CD4-positive, alpha-beta T cell treated with Interleukin-21 for 1 hour (primary cell): ENCODE measurements around the gene TINAGL1.

Experiments used
- DNase-seq: peaks from one replicate; pipeline ENCODE4 v3.0.0-alpha.2; 2020

The TINAGL1 gene

DNA sequence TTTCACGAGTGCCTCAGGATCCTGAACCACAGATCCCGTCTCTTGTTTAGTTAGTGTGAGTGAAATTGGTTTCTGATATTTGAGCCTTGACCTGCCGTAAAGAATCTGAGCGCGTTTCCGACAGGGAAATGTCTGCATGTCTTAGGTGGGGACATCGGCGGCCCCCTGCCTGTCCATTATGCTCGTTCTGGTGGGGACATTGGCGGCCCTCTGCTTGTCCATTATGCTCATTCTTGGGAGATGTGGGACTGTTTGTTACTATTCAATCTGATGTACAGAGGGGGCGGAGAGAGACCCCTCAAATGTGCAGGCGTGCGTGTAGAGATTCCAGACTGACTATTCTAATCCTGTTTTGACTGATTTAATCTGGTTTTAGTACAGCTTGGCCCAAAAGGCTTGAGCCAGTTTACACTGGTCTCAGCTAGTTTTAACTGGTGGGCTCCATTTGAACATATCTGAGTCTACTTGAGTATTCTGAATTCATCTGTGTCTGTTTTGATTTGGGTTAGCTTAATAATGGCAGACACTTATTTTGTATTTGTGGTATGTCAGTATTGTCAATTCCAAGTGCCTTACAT, 6.6 kb upstream of the TINAGL1 start:
- no peak for DNase-seq

DNA sequence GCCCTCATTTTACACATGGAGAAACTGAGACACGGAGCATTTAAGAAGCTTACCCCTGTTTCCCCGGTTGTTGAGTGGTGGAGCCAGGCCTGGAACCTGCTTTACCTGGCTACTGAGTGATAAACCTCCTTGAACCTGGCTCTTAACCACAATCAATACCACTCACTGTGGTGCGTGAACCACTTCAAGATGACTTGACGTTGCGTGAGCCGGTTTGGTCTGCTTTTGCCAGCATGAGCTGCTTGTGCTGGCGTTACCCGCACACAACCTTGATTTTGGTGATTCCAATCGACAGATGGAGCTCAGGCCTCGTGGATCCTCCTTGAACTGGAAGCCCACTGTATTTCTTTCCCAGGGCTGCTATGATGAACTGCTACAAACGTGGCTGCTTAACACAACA, 6.1 kb upstream of the TINAGL1 start:
- DNase-seq: no peak

DNA sequence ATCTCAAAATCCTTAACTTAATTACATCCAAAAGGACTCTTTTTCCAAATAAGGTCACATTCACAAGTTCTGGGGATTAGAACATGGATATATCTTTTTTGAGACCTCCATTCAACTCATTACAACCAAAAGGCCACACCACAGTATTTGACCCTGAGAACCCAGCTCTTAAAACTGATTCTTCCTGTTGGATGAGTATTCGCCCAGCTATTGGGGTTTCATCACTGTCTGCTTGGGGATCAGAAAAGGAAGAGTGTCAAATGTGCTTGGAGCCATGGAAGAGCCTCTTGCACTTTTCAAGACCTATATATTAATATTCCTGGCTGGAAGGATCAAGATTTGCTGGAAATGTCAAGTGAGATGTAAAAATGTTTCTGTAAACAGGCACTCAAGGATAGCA, 5.4 kb upstream of the TINAGL1 start:
- DNase-seq: no peak

DNA sequence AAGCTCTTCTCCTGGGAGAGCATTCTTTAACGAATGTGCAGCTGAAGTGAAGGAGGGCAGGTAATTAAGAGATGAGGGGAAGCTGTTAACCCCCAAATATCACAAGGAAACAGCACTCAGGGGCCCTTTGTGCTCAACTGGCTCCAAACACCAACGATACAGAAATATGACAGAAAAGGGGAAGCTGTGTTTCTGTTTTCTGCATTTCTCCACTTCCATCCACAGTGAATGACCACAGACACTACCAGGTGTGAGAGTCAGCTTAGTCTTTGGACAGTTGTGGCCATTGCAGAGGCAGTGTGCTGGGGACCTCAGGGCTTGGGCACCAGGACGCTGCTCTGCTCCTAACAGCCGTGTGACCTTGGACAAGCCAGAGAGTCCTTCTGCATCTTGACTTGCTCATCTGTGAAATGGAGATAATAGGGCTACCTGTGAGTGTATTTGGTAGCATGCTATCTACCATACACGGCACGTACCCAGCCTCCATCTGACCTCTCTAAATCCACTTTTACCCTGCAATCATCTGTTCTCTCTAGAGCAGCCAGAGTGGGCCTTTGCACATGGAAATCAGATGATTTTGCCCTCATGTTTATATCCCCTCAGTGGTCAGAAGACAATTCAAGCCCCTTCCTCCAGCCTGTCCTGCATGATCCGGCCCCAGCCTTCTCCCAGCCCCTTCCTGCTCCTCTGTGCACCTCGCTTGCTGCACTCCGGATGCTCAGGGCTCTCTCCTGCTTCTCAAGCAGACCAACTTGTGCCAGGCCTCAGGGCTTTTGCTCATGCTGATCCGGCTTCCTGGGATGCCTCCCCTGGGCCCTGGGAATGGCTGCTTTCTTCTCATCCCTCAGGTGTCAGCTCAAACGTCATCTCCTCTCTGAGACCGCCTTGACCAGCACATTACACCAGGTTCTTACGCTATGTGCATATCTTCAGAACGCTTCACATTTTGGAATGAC, 4.7 kb upstream of the TINAGL1 start:
- no peak for DNase-seq

DNA sequence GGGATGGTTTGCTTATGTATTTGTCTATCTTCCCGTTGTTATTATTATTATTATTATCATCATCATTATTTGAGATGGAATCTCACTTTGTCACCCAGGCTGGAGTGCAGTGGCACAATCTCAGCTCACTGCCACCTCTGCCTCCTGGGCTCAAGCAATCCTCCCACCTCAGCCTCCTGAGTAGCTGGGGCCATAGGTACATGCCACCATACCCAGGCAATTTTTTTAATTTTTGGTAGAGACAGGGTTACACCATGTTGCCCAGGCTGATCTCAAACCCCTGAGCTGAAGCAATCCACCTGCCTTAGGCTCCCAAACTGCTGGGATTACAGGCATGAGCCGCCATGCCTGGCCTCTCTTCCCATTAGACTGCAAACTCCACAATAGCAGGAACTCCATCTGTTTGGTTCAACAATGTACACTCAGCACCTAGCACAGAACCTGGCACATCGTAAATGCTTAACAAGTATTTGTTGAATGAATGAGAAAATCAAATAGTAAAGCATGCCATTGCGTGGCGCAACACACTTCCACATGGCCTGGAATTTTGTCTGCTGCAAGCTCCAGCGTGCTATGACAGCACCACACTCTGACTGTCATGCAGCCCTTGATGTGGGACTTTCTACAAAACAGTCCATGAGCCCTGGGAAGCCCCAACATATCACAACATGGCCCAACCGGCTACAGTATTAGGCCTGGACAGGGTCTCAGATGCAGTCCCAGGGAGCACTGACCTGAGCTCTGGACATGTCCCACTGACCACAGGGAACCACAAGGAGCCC, 3.8 kb upstream of the TINAGL1 start:
- no peak for DNase-seq

DNA sequence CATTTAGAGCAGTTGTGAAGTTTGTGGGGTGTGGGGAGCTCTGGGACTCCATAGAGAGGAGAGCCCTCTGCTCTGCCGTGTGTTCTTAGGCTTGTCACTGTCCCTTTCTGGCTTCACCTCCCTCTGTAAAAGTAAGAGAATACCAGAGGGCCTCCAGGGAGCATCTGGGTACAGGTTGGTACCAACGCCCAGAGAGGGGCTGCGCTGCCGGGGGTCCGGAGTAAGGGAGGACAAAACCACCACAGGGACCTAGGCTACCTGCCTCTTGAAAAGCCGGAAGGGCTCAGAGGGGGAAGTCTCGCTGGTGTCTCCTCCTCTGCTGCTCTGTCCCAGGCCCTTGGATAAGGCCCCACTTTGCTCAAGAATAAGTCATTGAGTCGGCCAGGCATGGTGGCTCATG, 3.1 kb upstream of the TINAGL1 start:
- DNase-seq: no peak

DNA sequence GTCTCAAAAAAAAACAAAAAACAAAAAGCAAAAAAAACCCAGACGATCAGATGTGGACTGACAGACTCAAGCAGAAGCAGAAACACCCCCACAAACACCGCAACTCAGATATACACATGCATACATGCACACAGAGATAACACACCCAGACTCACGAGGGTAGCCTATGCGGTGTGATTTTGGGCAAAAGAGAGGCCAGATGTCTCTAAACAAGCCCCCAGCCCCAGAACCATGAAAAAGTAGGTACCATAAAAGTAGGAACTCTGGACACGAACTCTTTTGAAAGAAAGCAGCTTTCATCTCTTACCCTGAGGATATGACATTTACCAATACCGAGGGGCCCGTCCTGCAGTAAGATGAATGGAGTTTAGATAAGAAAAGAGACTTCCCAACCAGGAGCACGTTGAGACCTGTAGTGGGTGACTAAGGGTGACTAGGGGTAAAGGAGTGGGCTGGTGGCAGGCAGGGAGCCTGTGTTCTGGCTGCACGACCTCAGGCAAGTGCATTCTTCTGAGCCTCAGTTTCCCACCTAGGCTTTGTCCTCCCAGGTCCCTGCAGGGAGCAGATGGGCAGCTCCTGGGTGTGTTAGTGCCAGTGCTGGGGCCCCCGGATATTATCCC, 1.5 kb upstream of the TINAGL1 start:
- DNase-seq: no peak

DNA sequence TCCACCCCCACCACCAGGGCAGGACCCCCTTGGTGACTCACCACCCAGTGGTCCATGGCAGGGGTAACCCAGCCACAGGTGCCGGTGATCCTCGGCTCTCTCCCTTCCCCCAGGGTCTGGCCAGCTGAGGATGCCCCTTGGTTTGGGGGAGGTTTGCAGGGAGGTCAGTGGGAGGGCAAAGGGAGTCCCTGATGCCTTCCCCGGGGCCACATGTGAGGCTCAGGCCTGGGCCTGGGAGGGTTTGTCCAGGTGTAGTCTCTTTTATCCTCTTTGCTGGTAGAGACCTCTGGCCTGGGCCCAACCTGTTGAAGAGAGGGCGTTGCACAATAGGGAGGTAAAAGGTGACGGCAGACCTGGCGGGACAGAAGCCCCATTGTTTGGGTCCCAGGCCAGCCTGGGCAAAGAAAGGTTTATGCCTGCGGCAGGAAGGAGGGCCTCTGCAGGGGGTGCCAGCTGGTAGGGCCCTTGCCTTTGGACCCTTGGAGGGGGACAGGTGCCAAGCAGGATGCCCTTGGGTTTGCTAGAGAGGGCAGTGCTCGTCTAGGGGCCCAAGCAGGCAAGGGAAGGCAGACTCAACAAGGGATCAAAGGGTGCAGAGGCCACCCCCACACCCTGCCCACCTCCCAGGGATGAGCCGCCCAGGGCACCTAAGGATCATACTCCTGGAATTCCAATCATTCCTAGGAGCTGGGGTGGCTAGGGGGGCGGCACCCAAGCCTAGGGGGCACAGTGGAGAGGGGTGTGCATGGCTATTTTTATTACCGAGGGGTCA, 760 bp upstream of the TINAGL1 start:
- DNase-seq: no peak

DNA sequence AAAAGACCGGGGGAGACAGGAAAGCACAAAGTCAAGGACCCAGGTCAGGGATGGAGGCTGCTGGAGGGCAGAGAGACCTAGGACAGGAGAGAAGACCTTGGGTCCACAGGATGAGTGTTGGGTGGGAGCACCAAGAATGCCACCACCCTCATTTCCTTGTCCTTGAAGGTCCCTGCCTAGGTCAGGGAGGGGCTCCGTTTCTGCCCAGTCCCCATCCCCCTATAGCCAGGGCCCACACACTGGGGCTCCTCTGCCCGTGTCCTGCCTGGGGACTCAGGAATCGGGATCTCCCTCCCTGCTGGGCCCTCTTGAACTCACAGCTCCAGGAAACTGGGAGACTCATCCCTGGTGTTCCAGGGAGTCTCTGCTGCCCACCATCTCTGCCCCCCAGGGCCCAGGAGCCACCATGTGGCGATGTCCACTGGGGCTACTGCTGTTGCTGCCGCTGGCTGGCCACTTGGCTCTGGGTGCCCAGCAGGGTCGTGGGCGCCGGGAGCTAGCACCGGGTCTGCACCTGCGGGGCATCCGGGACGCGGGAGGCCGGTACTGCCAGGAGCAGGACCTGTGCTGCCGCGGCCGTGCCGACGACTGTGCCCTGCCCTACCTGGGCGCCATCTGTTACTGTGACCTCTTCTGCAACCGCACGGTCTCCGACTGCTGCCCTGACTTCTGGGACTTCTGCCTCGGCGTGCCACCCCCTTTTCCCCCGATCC, 584 bp downstream of the TINAGL1 start:
- no peak for DNase-seq

DNA sequence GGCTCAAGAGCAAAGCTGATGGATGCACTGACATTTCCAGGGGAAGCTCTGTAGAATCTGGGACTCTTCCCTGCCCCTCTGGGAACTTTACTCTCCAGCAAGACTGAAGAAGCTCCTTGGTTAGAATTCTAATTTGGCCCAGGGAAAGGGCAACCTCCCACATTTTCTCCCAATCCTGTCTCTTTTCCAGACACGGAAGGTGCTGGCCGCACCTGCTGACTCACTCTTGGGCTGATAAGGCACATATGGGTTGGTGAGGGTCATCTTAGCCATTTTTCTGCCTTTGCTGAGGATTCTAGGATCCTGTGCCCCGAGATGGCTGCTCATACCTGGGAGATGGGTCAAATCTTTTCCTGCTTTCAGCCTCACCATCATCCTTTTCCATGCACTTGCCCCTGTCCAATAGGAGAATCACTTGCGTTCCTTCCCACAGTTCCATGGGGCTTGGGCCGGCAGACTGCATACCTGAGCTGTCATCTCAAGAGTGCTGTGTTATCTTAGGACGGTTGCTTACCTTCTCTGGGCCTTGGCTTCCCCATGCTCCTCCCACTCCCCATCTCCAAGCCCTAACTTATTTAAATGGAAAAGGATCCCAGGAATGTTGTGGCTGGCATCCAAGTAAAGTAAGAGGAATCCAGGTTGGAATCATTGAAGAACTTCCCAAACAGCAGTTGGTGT, 1.3 kb downstream of the TINAGL1 start:
- no peak for DNase-seq

DNA sequence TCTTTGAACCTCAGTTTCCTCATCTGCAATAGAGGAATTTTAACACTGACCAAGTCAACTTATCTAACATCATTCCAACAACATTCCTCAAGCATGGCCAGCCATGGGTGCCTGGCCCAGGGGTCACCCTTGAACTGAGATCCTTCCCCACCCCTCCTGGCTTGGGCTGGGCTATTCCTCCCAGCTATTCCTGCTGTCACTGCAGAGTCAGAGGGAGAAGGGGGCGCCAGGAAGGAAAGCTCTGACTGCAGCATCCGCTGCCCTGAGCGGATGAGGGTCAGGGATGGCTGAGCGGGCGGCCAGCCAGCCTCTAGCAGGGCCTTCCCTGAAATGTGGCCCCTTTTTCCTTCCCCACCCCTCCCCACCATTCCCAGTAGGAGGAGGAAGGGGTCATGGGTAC, 3.1 kb downstream of the TINAGL1 start:
- no peak for DNase-seq

DNA sequence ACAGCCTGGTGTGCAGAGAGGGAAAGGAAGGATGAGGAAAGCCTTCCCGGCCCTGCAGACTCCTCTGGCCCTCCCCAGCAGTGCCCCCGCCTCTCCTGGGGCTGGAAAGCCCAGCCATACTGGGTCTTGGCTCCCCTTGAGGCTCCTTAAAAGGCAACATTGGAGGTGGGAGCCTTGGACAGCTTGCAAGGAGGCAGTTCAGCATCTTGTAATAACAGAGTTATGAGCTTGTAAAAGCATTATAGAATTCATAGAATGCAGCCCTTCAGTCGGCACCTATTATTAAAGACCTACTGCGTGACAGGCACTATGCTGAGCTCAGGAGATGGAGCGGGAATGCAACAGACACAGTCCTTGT, 4.2 kb downstream of the TINAGL1 start:
- no peak for DNase-seq

DNA sequence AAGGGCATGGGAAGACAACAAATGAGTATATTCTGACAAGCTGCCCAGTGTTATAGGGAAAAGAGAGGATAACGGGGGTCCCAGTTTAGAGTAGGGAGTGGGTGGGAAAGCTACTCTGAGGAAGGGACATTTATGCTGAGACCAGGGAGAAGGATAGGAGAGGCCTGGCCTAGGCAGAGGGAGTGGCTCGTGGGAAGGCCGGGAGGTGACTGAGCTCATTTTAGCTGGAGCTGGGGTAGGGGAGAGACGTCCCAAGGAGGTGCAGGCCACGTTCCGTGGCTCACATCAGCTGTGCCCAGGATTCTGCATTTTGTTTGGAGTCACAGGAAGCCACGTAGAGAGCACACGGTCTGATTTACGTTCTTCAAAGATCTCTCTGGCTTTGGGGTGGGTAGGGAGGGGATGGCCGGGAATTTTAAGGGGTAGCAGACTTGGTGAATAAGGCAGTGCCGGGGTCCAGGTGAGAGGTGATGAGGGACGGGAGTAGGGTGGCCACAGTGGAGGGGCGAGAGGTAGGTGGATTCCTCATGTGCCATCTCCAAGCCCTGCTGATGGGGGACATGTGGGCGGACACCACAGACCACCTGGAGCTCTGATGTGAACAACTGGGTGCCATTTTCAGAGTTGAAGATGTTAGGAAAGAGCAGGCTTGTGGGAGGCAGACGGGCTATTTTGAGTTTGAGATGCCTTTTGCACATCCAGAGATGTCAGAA, 4.7 kb downstream of the TINAGL1 start:
- no peak for DNase-seq

DNA sequence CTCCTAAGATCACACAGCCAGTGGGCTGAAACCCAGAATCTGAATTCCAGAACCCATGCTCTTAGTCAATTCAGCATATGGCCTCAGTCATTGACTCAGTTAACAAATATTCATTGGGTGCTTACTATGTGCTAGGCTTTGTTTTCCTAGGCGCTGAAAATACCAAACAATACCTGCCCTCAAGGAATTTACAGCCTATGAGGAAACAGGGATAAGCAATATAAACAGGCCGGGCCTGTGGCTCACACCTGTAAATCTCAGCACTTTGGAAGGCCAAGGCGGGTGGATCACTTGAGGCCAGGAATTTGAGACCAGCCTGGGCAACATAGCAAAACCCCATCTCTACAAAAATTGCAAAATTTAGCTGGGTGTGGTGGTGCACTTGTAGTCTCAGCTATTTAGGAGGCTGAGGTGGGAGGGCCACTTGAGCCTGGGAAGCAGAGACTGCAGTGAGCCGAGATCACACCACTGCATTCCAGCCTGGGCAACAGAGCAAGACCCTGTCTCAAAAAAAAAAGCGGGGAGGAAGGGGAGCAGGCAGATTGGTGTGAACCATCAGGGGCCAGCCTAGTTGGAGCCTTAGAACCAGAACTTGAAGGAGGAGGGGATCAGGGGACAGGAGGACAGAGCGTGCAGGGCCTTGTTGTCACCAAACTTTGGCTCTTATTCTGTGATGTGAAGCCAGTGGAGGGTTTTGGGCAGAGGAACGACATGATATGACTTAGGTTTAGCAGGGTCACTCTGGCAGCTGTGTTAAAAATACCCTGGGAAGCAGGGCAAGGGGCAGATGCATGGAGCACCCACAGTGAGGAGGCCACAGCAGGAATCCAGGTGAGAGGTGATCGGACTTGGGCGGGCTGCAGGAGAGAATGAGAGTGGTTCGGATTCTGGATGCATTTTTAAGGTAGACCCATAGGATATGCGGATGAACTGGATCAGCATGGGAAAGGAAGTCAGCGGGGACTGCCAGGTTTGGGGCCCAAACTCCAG, 5.8 kb downstream of the TINAGL1 start:
- no peak for DNase-seq

DNA sequence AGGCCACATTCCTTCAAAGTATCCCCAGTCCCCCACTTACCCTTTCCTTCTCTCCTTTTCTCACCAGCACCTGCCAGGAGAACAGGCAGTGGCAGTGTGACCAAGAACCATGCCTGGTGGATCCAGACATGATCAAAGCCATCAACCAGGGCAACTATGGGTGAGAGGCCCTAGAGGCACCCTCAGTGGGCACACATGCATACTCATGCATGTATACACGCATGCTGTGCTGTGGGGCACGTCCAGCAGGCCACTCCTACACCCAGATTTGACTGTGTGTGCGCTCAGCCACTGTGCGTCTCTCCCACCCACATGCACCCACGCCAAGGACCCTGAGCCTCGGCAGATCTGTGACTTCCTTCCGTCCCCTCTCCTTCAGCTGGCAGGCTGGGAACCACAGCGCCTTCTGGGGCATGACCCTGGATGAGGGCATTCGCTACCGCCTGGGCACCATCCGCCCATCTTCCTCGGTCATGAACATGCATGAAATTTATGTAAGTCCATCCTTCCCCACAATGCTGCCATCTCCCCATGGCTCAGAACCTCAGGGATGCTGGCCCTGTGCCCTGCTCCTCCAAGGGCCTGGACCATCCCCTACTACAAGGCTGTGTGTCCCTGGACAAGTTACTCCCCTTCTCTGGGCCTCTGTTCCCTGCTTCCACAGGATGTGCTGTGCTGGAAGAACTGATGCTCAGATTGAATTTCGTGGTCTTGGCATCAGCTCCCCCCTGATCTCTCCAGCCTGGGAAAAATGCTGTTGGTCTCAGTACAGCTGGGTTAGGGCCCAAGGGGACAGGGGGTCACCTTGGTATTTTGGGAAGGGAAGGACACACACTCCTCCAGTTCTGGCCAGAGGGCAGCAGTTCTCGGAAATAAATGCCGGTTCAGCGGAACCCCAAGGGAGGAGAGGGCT, 7.0 kb downstream of the TINAGL1 start:
- no peak for DNase-seq

DNA sequence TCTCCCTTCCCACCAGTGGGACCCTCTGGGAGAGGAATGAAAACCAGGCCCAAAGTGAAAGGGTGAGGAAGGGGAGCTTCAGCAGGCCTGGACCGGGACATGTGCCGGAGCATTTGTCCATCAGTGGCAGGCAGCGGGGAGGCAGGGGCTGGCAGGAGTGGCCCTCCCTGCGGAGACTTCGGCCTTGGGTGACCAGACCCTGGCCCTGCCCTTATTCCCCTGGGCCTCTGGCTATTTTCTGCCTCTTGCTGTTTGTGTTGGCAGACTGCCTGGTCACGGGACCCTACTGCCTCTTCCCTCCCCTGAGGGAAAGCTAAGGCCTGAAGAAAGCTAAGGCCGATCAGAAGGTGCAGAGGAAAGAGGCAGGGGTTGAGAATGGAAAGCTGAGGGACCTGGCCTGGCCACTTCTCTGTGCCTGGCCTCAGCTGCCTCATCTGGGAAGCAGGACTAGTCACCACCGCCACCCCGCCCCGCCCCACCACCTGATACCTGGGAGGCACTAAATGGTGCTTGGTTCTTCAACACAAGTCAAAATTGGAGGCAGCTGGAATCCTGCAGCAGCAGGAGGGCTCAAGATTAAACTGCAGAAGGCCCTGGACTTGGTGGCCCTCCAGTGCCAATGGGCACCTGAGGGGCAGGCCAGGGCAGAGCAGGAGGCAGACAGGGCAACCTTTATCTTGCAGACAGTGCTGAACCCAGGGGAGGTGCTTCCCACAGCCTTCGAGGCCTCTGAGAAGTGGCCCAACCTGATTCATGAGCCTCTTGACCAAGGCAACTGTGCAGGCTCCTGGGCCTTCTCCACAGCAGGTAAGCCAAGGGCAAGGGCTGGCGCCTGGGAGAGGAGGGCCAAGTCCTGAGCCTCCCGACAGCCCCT, 7.9 kb downstream of the TINAGL1 start:
- DNase-seq: no peak
